ENCODE data around the gene RALGAPA1.
"Not testable (repeated sequence)": the region's sequence is repeated elsewhere in the genome, so short reads cannot be mapped to it uniquely, and the experiment has no call there.

The RALGAPA1 gene

DNA sequence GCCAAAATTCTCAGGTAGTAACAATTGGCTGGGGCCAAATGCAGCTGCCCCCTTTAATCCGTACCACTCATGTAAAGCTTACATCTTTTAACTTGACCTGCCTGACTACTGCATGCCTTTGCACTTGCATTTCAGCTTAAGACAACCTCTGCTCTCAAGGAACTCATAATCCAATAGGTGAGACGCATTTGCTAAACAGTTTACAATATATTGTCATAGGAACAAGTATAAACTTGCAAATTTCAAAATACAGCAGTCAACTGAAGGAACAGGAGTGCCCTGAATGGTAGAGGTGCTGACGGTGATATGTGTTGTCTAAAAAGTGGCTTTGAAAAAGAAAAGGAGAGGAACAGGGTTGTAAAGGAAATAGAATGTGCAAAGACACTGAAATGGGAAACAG, 13.4 kb upstream of the RALGAPA1 start:
- DNase-seq (ENCODE audit: low read depth in 1 of 2, low spot score in 1 of 2), result no peak

GRCh38 chr14:35821564-35822411, 12.7 kb upstream of the RALGAPA1 start:
- DNase-seq (ENCODE audit: low read depth in 1 of 2, low spot score in 1 of 2), result no peak

DNA sequence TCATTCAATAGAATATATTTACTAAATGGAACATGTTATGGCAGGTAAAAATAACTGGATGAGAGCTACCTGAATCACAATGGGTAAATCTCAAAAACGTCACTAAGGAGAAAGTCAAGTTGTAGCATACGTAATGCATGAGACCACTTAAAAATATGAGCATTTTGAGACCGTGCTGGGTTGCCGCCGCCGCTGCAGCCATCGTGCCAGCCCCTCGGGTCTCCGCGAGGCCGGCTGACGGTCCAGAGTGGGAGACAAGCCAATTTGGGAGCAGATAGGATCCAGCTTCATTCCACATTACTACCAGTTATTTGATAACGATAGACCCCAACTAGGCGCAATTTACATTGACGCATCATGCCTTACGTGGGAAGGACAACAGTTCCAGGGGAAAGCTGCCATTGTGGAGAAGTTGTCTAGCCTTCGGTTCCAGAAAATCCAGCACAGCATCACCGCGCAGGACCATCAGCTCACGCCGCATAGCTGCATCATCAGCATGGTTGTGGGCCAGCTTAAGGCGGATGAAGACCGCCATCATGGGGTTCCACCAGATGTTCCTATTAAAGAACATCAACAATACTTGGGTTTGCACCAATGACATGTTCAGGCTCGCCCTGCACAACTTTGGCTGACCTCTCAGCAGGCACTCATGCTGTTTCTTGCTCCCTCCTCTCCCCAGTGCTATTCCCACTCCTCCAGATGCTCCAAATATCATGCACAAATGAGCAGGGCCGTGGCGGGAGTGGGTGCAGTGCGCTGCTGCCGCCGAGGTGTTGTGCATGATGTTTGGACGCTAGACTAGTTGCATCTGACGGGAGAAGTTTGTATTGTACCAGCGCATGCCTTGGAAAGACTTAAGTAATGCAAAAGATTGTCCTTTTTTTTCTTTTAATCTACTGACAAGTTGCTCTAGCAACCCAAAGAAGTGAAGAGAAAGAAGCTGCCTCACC, 10.8 kb upstream of the RALGAPA1 start:
- DNase-seq (ENCODE audit: low read depth in 1 of 2, low spot score in 1 of 2), result no peak

- no peak for DNase-seq (ENCODE audit: low read depth in 1 of 2, low spot score in 1 of 2)
Observed at GRCh38 chr14:35818346-35819115, 9.4 kb upstream of the RALGAPA1 start.

GRCh38 chr14:35814371-35815005, 5.4 kb upstream of the RALGAPA1 start:
- DNase-seq (ENCODE audit: low read depth in 1 of 2, low spot score in 1 of 2), result peak; percentile 56 to 78

- DNase-seq (ENCODE audit: low read depth in 1 of 2, low spot score in 1 of 2), result no peak
Observed at GRCh38 chr14:35810963-35811362, 1.9 kb upstream of the RALGAPA1 start.

DNA sequence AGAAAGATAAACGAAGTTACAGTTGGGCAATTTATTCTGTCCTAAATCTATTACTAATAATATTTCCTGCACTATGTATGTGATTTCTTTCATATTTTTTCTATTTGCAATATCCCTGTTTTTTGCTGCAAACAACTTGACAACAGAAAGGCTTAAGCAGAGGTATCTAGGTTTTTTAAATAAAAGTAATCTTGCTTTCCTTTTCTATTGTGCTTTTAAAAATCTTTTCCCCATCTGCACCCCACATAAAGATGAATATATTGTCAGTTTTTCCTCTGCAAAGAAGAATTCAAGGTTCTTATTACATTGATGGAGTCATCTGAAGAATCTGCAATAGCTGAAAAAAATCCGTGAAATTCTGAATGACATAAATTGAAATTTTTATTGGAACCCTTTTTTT, 502 bp upstream of the RALGAPA1 start:
- no peak for DNase-seq (ENCODE audit: low read depth in 1 of 2, low spot score in 1 of 2)

- DNase-seq (ENCODE audit: low read depth in 1 of 2, low spot score in 1 of 2), result no peak
Observed at GRCh38 chr14:35808076-35808637, 938 bp downstream of the RALGAPA1 start.

- no peak for DNase-seq (ENCODE audit: low read depth in 1 of 2, low spot score in 1 of 2)
Observed at GRCh38 chr14:35807131-35807961, 1.7 kb downstream of the RALGAPA1 start.

DNA sequence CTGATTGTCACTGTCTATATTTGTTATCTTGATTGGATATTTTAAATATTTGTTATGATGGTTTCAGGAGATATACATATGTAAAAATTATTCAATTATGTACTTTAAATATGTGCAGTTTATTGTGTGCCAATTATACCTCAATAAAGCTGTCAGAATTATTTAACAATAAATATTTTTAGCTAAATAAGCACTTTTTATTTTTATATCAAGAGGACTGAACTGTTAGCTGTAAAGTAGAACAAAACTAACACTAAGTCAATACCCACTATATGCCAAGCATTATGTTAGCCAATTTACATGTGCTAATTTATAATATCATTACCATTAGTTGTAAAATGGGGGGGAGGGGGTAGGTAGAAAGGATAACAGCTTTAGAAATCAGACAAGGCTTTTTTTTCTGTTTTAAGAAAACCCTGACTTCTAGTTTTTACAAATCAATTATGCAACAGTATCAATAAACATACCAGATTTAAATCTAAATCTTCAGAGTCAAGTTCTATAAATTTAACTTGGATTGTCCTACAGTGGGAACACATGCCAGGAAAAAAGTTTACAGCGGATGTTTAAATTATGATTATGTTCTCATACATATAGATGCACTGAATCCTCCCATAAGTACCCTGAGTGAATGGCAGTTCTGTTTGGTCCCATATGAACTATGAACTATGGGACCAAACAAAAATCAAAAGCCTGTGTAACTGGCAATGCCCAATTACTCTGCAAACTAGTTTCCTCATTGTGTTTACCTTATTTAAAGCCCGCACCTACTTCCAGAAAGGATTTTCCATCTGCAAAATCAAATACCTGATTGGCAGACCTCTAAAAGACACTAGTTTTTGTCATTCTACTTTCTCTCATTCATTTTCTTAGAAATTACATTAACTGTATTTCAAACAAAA, 2.8 kb downstream of the RALGAPA1 start:
- no peak for DNase-seq (ENCODE audit: low read depth in 1 of 2, low spot score in 1 of 2)

DNA sequence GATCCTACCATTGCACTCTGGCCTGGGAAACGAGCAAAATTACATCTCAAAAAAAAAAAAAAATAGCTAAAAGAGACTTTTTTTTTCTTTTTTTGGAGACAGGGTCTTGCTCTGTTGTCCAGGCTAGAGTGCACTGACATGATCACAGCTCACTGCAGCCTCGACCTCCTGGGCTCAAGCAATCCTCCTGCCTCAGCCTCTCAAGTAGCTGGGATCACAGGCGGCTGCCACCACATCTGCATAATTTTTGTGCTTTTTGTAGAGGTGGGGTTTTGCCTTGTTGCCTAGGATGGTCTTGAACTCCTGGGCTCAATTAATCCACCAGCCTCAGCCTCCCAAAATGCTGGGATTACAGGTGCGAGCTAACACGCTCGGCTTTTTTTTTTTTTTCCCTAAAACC, 11.3 kb downstream of the RALGAPA1 start:
- DNase-seq (ENCODE audit: low read depth in 1 of 2, low spot score in 1 of 2), result no peak

DNA sequence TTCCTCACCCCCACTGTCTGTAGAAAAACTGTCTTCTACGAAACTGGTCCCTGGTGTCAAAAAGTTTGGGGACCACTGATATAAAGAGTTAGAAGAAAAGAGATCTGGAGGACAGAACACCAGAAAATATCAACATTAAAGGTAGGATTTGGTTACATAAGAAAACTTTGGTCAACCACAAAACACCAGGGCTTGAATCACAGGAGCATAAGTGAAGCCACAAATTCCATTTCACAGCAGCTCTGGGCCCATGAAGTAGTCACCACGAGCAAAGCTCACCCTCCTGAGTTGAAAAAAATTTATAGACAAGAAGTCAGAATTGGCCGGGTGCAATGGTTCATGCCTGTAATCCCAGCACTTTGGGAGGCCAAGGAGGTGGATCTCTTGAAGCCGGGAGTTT, 19.4 kb downstream of the RALGAPA1 start:
- no peak for DNase-seq (ENCODE audit: low read depth in 1 of 2, low spot score in 1 of 2)

DNA sequence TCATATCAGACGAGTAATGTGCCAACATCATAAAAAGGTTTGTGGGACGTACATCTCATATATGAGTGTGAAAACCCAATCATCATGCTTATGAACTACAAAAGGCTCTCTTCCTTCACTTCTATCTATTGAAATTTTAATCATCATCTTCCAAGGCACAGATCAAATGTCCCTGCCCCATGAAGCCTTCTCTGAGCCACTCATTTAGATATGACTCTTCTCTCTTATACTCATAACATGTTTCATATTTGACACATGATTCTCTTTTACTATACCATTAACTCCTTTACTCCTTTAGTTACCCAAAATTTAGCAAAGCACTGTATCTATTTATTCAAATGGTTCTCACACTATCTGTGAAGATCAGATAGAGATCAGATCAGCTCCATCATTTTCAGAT, 22.2 kb downstream of the RALGAPA1 start:
- no peak for DNase-seq (ENCODE audit: low read depth in 1 of 2, low spot score in 1 of 2)

DNA sequence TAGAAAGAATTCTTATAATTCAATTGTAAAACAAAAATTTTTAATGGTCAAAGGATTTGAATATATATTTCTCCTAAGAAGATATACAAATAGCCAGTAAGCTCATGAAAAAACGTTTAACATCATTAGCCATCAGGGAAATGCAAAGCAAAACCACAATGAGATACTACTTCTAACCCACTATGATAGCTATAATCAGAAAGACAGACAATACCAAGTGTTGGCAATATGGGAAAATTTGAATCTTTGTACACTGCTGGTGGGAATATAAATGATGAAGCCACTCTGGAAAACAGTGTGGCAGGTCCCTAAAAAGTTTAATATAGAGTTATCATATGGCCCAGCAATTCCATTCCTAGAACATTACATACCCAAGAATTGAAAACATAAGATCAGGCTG, 25.4 kb downstream of the RALGAPA1 start:
- DNase-seq (ENCODE audit: low read depth in 1 of 2, low spot score in 1 of 2), result no peak

- no peak for DNase-seq (ENCODE audit: low read depth in 1 of 2, low spot score in 1 of 2)
Observed at GRCh38 chr14:35779368-35779767, 29.7 kb downstream of the RALGAPA1 start.

GRCh38 chr14:35777550-35777949, 31.5 kb downstream of the RALGAPA1 start:
- DNase-seq (ENCODE audit: low read depth in 1 of 2, low spot score in 1 of 2), result not testable (repeated sequence)

DNA sequence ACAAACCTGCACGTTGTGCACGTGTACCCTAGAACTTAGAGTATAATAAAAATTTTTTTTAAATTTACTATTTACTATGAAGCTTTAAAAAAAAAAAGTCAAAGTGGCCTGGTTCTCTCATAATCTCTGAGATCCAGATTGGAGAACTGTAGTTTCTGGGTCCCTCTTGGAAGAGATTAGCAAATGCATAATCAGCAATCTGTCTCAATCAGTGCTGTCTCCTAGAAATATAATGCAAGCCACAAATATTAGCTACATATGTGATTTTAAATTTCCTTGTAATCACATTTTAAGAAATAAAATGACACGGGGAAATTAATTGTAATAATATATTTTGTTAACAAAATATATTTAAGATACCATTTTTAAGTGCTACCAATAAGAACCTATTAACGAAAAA, 32.3 kb downstream of the RALGAPA1 start:
- no peak for DNase-seq (ENCODE audit: low read depth in 1 of 2, low spot score in 1 of 2)

DNA sequence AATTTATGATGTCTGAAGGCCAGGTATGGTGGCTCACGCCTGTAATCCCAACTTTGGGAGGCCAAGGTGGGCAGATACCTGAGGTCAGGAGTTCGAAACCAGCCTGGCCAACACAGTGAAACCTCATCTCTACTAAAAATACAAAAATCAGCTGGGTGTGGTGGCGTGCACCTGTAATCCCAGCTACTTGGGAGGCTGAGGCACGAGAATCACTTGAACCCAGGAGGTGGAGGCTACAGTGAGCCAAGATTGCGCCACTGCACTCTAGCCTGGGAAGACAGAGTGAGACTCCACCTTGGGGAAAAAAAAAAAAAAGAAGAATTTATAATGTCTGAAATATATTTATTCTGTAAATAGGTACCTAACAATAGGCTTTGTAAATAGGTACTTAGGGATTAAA, 33.0 kb downstream of the RALGAPA1 start:
- not testable (repeated sequence) for DNase-seq (ENCODE audit: low read depth in 1 of 2, low spot score in 1 of 2)

GRCh38 chr14:35766700-35767082, 42.4 kb downstream of the RALGAPA1 start:
- DNase-seq (ENCODE audit: low read depth in 1 of 2, low spot score in 1 of 2), result no peak
